ENCODE results near the gene NR5A2.

The NR5A2 gene

DNA sequence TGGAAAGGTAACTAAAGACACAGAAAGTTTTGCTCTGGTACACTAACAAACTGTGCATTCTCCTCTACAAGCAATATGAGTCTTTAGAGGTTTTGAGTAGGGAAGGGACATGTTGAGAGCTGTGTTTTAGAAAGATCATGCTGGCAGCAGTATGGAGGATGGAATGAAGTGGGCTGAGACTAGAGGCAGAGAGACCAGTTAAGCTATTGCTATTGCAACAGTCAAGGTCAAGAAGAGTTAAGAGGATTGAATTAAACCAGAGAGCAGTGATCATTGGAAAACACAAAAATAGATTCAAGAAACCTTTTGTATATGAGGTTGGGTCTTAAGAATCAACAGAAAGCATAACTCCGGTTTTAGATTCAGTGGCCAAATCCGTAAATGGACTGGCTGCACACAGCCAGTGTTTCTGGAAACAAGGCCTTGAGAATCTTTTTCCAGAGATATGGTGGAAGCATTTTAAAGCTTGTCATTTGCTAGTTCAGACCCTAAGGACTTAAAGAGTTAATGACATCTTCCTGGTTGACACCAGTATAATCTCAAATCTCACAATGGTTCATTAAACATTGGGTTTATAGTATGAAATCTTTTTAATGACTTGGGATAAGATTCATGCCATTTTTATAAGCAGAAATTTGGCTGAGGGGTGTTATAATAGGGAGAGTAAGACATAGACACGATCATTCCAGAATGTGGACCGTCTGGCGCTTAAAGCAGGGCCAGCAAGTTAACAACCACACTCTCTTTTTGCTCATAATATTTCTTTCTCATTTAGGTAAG, 177.9 kb downstream of the NR5A2 start:
- no peak for DNase-seq (ENCODE audit: low read depth in 2 of 2)

DNA sequence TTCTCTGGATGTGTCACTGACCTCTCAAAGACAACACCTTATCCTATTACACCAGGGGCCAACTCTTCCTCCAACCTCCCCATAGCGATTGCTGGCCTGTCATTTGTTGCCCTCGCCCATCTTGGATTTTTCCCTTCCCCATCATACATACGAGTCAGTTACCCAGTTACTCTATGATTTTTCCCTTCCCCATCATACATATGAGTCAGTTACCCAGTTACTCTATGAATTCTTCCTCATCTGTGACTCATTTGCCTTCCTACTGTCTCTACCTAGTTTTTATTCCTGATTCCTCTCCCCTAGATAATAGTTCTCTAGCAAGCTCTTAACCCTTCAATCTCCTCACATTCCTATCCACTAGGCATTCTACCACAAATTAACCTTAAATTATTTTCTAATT, 178.8 kb downstream of the NR5A2 start:
- no peak for DNase-seq (ENCODE audit: low read depth in 2 of 2)

DNA sequence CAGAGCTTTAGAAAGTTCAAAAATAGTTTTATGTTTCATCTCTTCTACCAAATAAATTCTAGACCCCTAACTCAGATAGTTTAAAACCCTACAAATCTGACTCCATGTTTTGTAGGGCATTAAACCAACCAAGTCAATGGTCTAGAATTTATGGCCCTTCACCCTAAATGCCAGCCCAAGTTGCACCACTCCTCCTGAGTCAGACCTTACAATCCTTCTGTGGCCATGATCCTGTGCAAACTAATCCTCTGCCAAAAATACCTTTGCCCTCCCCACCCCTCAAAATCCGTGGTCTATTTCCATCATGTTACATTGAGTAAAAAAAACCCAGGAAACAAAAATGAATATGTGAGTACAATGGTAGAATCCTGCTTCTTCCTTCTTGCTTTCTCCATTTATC, 179.3 kb downstream of the NR5A2 start:
- no peak for DNase-seq (ENCODE audit: low read depth in 2 of 2)

DNA sequence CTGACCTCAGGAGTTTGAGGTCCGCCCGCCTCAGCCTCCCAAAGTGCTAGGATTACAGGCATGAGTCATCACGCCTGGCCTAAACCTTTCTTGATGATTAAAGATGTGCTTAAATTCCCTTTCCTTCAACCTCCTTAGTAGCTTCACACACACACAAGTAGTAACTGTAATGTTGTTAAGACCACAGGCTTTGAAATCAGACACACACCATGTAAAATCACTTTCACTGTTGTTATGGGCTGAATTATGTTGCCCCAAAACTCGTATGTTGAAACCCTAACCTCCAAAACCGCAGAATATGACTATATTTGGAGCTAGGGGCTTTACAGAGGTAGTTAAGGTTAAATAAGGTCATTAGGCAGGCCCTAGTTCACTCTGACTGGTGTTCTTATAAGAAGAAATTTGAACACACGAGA, 180.2 kb downstream of the NR5A2 start:
- DNase-seq (ENCODE audit: low read depth in 2 of 2), result no peak

DNA sequence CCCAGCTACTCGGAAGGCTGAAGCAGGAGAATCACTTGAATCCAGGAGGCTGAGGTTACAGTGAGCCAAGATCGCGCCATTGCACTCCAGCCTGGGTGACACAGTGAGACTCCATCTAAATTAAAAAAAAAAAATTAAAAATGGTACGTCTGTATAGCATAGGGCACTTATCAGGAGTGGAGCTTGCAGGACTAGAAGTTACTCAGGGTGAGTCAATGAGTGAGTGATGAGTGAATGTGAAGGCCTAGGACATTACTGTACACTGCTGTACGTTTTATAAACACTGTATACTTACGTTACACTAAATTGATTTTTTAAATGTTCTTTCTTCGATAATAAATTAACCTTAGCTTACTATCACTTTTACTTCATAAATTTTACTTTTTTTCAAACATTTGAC, 183.6 kb downstream of the NR5A2 start:
- DNase-seq (ENCODE audit: low read depth in 2 of 2), result no peak

DNA sequence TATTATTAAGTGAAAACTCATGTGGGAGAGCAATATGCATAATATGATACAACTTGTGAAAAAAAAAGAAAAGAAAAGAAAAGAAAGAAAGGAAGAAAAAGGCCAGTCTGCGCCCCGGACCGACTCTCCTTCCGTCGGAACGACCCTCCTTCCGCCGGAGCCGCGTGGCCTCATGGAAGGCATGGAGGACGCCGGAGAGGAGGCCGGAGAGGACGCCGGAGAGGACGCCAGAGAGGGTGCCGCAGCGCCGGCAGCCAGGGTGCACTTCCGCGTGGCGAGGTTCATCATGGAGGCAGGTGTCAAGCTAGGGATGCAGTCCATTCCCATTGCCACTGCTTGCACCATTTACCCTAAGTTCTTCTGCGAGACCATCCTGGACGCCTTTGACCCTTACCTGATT, 185.9 kb downstream of the NR5A2 start:
- no peak for DNase-seq (ENCODE audit: low read depth in 2 of 2)

DNA sequence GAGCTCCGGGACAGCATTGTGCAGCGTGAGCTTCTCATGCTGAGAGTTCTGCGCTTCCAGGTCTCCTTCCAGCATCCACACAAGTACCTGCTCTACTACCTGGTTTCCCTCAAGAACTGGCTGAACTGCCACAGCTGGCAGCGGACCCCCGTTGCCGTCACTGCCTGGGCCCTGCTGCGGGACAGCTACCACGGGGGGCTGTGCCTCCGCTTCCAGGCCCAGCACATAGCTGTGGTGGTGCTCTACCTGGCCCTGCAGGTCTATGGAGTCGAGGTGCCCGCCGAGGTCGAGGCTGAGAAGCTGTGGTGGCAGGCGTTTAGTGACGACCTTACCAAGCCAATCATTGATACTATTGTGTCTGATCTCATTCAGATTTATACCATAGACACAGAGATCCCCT, 186.4 kb downstream of the NR5A2 start:
- no peak for DNase-seq (ENCODE audit: low read depth in 2 of 2)

DNA sequence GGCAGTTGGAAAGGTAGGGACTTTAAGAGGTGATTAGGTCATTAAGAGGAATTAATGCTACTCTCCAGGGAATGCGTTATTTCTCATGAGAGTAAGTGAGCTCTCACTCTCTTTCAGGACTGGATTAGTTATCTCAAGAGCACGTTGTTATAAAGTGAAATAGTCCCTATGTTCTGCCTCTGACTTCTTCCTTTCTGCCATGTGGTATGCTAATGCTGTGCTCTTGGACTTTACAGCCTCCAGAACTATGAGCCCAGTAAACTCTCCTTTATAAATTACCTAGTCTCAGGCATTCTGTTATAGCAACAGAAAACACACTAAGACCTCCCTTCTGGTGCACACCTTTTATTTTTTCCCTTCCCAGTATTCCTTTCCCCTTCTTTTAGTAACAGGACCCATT, 187.8 kb downstream of the NR5A2 start:
- DNase-seq (ENCODE audit: low read depth in 2 of 2), result no peak

DNA sequence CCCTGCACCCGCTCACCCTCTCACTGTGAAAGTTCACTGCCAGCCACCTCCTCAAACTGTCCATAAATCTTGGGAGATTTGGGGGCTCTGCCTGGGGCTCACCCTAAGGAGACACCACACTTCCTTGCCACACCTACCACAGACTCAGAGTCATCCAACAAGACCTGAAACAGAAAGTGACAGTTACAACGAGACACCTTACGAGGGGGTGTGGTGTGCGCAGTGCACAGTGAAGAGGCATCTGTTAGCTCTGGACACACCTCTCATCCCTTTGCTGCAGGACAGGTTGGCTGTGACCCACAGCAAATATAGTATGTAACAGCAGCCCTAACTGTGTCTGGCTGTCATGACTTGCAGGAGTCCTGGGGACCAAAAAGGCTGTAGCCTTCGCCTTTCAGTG, 190.2 kb downstream of the NR5A2 start:
- no peak for DNase-seq (ENCODE audit: low read depth in 2 of 2)

DNA sequence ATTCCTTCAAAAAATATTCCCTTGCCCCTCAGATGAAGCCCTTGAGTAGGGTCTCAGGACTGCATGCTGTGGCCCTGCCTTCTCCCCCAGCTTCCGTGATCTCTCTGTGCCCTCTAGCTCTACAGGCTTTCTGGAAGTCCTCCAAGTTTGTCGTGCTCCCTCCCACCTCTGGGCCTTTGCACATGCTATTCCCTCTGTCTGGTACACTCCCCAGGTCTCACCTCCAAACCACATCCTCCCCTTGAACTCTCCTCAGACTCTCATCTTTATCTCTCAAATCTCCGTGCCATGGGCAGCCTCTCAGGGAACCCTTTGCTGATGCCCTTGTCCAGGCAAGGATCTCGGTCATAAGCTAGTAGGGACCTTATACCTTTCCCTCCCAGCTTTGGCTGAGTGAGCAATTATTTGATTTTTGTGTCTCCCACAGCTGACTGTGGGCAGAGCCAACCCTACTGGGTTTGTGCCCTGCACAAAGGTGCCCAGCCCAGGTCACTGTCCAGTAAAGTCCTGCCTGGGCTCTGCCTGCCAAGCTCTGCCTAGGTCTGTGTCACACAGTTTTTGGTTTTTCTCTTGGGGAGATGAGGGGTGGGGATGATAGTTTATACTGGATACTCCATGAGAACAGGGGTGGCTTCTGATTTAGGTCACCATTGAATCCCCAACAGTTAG, 194.2 kb downstream of the NR5A2 start:
- no peak for DNase-seq (ENCODE audit: low read depth in 2 of 2)

DNA sequence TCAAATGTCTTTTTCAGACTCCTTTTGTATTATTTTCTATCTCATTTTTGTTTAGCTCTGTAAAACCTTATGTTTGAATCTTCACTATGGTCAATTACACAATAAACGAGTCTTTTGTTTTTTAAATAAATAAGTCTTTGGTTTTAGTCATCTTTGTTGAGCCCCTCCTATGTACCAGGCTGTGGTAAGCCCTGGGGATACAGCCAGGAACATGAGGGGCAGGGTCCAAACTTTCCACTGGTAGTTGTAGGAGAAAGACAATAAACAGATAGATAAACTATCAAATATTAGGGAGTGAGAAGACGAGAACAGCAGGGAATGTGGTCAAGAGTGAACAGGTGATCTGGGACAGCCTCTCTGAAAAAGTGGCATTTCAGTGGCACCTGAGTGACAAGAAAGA, 195.7 kb downstream of the NR5A2 start:
- DNase-seq (ENCODE audit: low read depth in 2 of 2), result no peak

DNA sequence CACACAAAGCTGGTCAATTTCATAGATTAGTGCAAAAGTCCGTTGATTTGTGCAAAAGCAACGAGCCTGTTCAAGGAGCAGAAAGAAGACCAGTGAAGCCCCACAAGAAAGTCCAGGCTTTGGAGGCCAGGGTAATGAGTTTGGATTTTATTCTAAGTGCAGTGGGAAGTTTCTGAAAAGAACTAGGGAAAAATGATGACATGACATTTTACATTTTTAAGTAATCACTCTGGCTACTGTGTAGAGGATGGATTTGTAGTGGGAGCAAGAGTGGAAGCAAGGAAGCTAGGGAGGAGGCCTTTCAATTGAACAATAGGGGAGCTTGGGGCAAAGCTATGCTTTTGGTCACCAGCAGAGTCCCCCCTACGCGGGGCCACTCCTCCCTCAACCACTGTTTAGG, 196.1 kb downstream of the NR5A2 start:
- DNase-seq (ENCODE audit: low read depth in 2 of 2), result no peak

DNA sequence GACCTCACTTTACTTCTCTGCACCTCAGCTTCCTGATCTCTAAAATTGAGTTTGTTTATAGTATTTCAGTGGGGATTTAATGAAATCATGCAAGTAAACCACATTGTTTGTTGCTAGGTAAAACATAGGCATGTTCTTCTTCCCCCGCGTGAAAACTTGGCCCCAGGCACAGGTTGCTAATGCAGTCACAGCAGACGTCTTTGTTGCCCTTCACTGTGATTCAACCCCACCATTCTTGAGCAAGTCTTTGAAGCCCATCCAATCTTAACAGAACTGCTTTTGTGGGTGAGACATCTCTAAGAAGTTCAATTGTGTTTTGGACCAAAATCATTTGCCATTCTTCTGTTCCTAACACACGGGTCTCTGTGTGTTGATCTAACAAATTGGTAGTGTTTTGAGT, 196.8 kb downstream of the NR5A2 start:
- DNase-seq (ENCODE audit: low read depth in 2 of 2), result no peak

DNA sequence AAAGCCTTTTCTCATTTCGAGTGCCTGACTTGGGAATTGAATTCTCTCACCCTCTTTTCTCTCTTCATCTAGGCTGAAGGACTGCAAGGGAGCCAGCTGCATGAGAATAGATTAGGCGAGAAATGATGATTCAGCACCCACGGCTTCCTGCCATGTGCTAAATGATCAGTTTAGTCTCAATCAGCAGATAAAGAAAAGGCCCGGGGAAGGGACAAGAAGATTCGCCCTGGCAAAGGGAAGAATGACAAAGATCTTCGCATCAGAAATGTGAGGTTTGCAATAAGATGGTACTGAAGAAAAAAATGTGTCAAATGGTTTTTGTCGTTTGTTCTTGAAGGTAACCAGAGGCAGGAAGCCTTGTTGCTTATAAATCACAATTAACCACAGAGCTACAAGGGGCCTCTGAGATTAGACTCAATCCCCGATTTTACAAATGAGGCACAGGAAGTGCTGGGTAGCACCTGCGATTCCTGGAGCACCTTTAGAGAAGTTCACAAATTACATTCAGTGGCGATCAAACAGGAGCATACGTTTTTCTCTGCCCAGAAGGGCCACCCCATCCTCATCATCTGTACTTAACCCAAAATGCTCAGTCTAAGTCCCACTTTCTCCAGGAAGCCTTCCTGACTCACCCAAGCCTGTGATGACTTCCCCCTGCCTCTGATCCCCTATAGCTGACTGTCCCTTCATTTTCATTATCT, 198.9 kb downstream of the NR5A2 start:
- DNase-seq (ENCODE audit: low read depth in 2 of 2), result peak in 1 of 2 donors; percentile 13

DNA sequence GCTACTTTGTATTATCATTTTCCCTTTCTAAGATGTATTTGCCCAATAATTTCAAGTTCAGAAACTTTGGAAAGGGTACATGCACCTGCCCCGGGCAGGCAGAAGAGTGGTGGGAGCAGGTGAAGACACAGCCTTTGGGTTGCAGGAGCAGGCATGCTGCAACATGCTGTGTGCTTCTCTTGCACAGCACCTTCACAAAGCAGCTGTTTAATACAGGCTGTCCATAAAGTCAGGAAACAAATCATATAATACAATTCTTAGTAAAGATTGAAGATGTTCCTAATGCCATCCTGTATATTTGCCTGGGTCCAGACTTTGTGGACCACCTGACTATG, 199.4 kb downstream of the NR5A2 start:
- no peak for DNase-seq (ENCODE audit: low read depth in 2 of 2)

All from stimulated activated CD8-positive, alpha-beta memory T cell treated with anti-CD3 and anti-CD28 coated beads, Interleukin-2, amount 100 ng/mL, for 48 hours (primary cell).